HEK293 (cell line): ENCODE data around the gene OR5A2.
A peak's percentile ranks its signal among the peaks of the same experiment; 100 is the strongest.

Experiments used
- CTCF ChIA-PET: fragments of 350-600 bp; formaldehyde crosslinking; extraction: SDS; loops from one replicate; lab custom pipeline; 2021; ENCODE audit warnings: antibody characterized with exemption; lab: Yijun Ruan, JAX
- POLR2A ChIA-PET: fragments of 300-600 bp; formaldehyde crosslinking; extraction: SDS; loops from one replicate; lab custom pipeline; 2020; ENCODE audit warnings: antibody characterized with exemption, inconsistent platforms; lab: Yijun Ruan, JAX
- H3K27ac ChIP-seq: fragments of 200-500 bp; sonication (Bioruptor generic); 2 replicates; pipeline ENCODE4 v1.5.1; 2014; ENCODE audit warnings: low read depth, low read length, control low read depth, inconsistent platforms; ENCODE audit errors: extremely low read depth
- H3K36me3 ChIP-seq, 2 experiments: fragments of 200-500 bp in 1 of 2; sonication (Bioruptor generic) in 1 of 2; 1 replicate in 1 of 2; 2 replicates in 1 of 2; pipeline ENCODE4 v1.5.1; 2014 to 2017; ENCODE audit warnings: inconsistent platforms in 2 of 2, low read length in 2 of 2; ENCODE audit not compliant: control insufficient read depth in 2 of 2, insufficient read depth in 1 of 2
- H3K4me1 ChIP-seq: fragments of 200-500 bp; sonication (Bioruptor generic); 2 replicates; pipeline ENCODE4 v1.5.1; 2014; ENCODE audit warnings: mild to moderate bottlenecking, low read length, inconsistent platforms; ENCODE audit not compliant: control insufficient read depth, insufficient read depth
- H3K4me3 ChIP-seq: 2 replicates; pipeline ENCODE4 v1.5.1; 2011; ENCODE audit warnings: low read depth, mild to moderate bottlenecking, control low read depth, low read length, moderate library complexity
- H3K9me3 ChIP-seq: fragments of 200-500 bp; sonication (Bioruptor generic); 2 replicates; pipeline ENCODE4 v1.5.1; 2014; ENCODE audit warnings: low read depth, low read length, inconsistent platforms; ENCODE audit not compliant: control insufficient read depth, insufficient read depth
- KLF10 ChIP-seq: fragments of 450-650 bp; IDR thresholded peaks from 2 replicates; pipeline ENCODE4 v1.5.1; 2018; ENCODE audit warnings: missing biosample characterization, mild to moderate bottlenecking, missing genetic modification characterization
- REST ChIP-seq: fragments of 450-650 bp; formaldehyde crosslinking; IDR thresholded peaks from 2 replicates; pipeline ENCODE4 v1.5.1; 2016; ENCODE audit warnings: missing biosample characterization, missing genetic modification characterization
- SETDB1 ChIP-seq: IDR thresholded peaks from one replicate; pipeline ENCODE4 v1.6.1; 2017; ENCODE audit warnings: mild to moderate bottlenecking, low read length, moderate library complexity, mixed read lengths; ENCODE audit not compliant: insufficient read length
- TRIM28 ChIP-seq: IDR thresholded peaks from 2 replicates; pipeline ENCODE4 v1.6.1; 2011; ENCODE audit warnings: low read length, control low read depth, borderline replicate concordance
- ZBTB17 ChIP-seq: fragments of 450-650 bp; formaldehyde crosslinking; IDR thresholded peaks from 2 replicates; pipeline ENCODE4 v1.5.1; 2016; ENCODE audit warnings: missing biosample characterization, missing genetic modification characterization
- ZBTB48 ChIP-seq: fragments of 450-650 bp; formaldehyde crosslinking; IDR thresholded peaks from 2 replicates; pipeline ENCODE4 v1.5.1; 2016; ENCODE audit warnings: missing biosample characterization, missing genetic modification characterization
- ZNF112 ChIP-seq: fragments of 450-650 bp; formaldehyde crosslinking; IDR thresholded peaks from 2 replicates; pipeline ENCODE4 v1.5.0; 2017; ENCODE audit warnings: missing biosample characterization, missing genetic modification characterization
- ZNF280D ChIP-seq: fragments of 450-650 bp; formaldehyde crosslinking; IDR thresholded peaks from 2 replicates; pipeline ENCODE4 v1.5.1; 2016; ENCODE audit warnings: missing biosample characterization, missing genetic modification characterization
- ZNF292 ChIP-seq: fragments of 450-650 bp; formaldehyde crosslinking; IDR thresholded peaks from 2 replicates; pipeline ENCODE4 v1.5.1; 2016; ENCODE audit warnings: low read depth, missing biosample characterization, missing genetic modification characterization, borderline replicate concordance
- ZNF311 ChIP-seq: fragments of 450-650 bp; formaldehyde crosslinking; IDR thresholded peaks from 2 replicates; pipeline ENCODE4 v1.5.1; 2017; ENCODE audit warnings: missing biosample characterization, missing genetic modification characterization, borderline replicate concordance
- ZNF426 ChIP-seq: fragments of 450-650 bp; formaldehyde crosslinking; IDR thresholded peaks from 2 replicates; pipeline ENCODE4 v1.5.1; 2017; ENCODE audit warnings: missing biosample characterization, missing genetic modification characterization, mild to moderate bottlenecking, inconsistent platforms, moderate library complexity
- ZNF513 ChIP-seq: fragments of 450-650 bp; IDR thresholded peaks from 2 replicates; pipeline ENCODE4 v1.5.1; 2018; ENCODE audit warnings: missing biosample characterization, missing genetic modification characterization
- ZNF701 ChIP-seq: fragments of 450-650 bp; formaldehyde crosslinking; IDR thresholded peaks from 2 replicates; pipeline ENCODE4 v1.5.1; 2016; ENCODE audit warnings: missing biosample characterization, missing genetic modification characterization
- ZNF747 ChIP-seq: fragments of 450-650 bp; formaldehyde crosslinking; IDR thresholded peaks from 2 replicates; pipeline ENCODE4 v1.5.1; 2016; ENCODE audit warnings: missing biosample characterization, missing genetic modification characterization
- ZXDB ChIP-seq: fragments of 450-650 bp; formaldehyde crosslinking; IDR thresholded peaks from 2 replicates; pipeline ENCODE4 v1.5.1; 2016; ENCODE audit warnings: missing biosample characterization, missing genetic modification characterization
- TF ChIP-seq, protein P1 (sequence below): fragments of 450-650 bp; formaldehyde crosslinking; IDR thresholded peaks from 2 replicates; pipeline ENCODE4; 2016; ENCODE audit warnings: missing biosample characterization, missing genetic modification characterization
- TF ChIP-seq, protein P2 (sequence below): fragments of 450-650 bp; formaldehyde crosslinking; IDR thresholded peaks from 2 replicates; pipeline ENCODE4 v1.5.1; 2016; ENCODE audit warnings: missing biosample characterization, missing genetic modification characterization
- TF ChIP-seq, protein P3 (sequence below): fragments of 450-650 bp; formaldehyde crosslinking; IDR thresholded peaks from 2 replicates; pipeline ENCODE4 v1.5.1; 2016; ENCODE audit warnings: missing biosample characterization, missing genetic modification characterization

OR5A2 gene

DNA sequence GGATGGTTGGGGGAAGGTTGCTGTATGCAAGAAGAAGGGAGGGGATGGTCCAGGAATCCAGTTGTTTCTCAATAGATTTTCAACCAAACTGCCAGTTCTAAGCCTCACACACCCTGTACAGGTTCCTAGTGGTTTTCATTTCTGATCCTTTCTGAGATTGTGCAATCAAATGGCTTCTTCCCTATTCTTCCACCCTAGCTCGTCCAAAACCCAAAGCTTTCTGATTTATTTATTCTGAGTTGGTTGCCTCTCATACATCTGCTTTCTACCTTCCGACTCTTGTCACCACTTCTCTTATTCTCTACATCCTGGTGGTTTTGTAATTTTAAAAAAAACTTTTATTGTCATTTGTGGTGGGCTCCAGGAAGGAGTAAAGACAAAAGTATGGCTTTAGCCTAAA, 12.6 kb downstream of the OR5A2 start (continued):
- TF ChIP-seq, protein P1, sequence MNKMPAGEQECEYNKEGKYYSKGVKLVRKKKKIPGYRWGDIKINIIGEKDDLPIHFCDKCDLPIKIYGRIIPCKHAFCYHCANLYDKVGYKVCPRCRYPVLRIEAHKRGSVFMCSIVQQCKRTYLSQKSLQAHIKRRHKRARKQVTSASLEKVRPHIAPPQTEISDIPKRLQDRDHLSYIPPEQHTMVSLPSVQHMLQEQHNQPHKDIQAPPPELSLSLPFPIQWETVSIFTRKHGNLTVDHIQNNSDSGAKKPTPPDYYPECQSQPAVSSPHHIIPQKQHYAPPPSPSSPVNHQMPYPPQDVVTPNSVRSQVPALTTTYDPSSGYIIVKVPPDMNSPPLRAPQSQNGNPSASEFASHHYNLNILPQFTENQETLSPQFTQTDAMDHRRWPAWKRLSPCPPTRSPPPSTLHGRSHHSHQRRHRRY (tag by site-specific recombination) = no peak
- TF ChIP-seq ZNF112 (tag by site-specific recombination) (no peak), ZBTB17 (tag by site-specific recombination) (no peak), REST (tag by site-specific recombination) (no peak), ZNF311 (tag by site-specific recombination) (no peak), ZBTB48 (tag by site-specific recombination) (no peak), ZNF747 (tag by site-specific recombination) (no peak), ZNF280D (no peak), ZNF426 (tag by site-specific recombination) (no peak)
- TF ChIP-seq, all 188 proteins: peak for 0

- Histone ChIP-seq H3K4me1 (no peaks in the 10 kb centered on the region), H3K36me3 (no peaks in the 10 kb centered on the region), H3K27ac (no peak overlapping the region), H3K9me3 (no peaks in the 10 kb centered on the region), H3K4me3 (no peak overlapping the region)
- ChIA-PET CTCF (no interaction called here), POLR2A (no interaction called here)
- TF ChIP-seq ZBTB17 (tag by site-specific recombination) (no peak), TRIM28 (peak; percentile 84; the same call in 1 of the 2 replicates), SETDB1 (peak; percentile 85), ZNF292 (no peak)
Observed at GRCh38 chr11:59403546-59403945, 22.7 kb downstream of the OR5A2 start.

- Histone ChIP-seq H3K4me1 (no peaks in the 10 kb centered on the region), H3K9me3 (no peaks in the 10 kb centered on the region), H3K36me3 (no peaks in the 10 kb centered on the region), H3K27ac (no peak overlapping the region), H3K4me3 (no peak overlapping the region)
- TF ChIP-seq ZNF701 (no peak), ZNF513 (no peak), KLF10 (no peak), ZXDB (tag by site-specific recombination) (no peak)
- TF ChIP-seq, protein P2, sequence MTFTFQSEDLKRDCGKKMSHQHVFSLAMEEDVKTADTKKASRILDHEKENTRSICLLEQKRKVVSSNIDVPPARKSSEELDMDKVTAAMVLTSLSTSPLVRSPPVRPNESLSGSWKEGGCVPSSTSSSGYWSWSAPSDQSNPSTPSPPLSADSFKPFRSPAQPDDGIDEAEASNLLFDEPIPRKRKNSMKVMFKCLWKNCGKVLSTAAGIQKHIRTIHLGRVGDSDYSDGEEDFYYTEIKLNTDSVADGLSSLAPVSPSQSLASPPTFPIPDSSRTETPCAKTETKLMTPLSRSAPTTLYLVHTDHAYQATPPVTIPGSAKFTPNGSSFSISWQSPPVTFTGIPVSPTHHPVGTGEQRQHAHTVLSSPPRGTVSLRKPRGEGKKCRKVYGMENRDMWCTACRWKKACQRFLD (tag by site-specific recombination) = no peak
- TF ChIP-seq, protein P3, sequence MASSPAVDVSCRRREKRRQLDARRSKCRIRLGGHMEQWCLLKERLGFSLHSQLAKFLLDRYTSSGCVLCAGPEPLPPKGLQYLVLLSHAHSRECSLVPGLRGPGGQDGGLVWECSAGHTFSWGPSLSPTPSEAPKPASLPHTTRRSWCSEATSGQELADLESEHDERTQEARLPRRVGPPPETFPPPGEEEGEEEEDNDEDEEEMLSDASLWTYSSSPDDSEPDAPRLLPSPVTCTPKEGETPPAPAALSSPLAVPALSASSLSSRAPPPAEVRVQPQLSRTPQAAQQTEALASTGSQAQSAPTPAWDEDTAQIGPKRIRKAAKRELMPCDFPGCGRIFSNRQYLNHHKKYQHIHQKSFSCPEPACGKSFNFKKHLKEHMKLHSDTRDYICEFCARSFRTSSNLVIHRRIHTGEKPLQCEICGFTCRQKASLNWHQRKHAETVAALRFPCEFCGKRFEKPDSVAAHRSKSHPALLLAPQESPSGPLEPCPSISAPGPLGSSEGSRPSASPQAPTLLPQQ (tag by site-specific recombination) = no peak
- POLR2A ChIA-PET = no interaction called here
- CTCF ChIA-PET = interaction anchor here (0.5 kb wide), 1 partner anchor 143 kb away, joined by 5 read pairs; no protein-coding TSS in a partner anchor
Observed at GRCh38 chr11:59401262-59401552, 25.0 kb downstream of the OR5A2 start.
